HG03095 (cell line): ENCODE data around the gene RNF130.
"Not testable (repeated sequence)": the region's sequence is repeated elsewhere in the genome, so short reads cannot be mapped to it uniquely, and the experiment has no call there.

Experiments
- ATAC-seq: cut with Tn5 transposase; IDR thresholded peaks from one replicate; pipeline ENCODE4 v1.9.1; 2021; ENCODE audit warnings: moderate library complexity; ENCODE audit not compliant: unreplicated experiment

Gene RNF130

GRCh38 chr5:180026320-180026719 is 45.2 kb downstream of the RNF130 start:
- ATAC-seq = no peak

- ATAC-seq = no peak
Observed at GRCh38 chr5:180021900-180022299, 49.7 kb downstream of the RNF130 start.

GRCh38 chr5:180020176-180020575 is 51.4 kb downstream of the RNF130 start:
- no peak for ATAC-seq

GRCh38 chr5:180018347-180019060 is 53.1 kb downstream of the RNF130 start:
- no peak for ATAC-seq

- not testable (repeated sequence) for ATAC-seq
Observed at GRCh38 chr5:180015523-180015922, 56.0 kb downstream of the RNF130 start.

GRCh38 chr5:180013678-180014077 is 57.9 kb downstream of the RNF130 start:
- no peak for ATAC-seq

GRCh38 chr5:180012316-180012715 is 59.2 kb downstream of the RNF130 start:
- ATAC-seq = no peak

- no peak for ATAC-seq
Observed at GRCh38 chr5:180010636-180011035, 60.9 kb downstream of the RNF130 start.

- no peak for ATAC-seq
Observed at GRCh38 chr5:180009581-180009980, 62.0 kb downstream of the RNF130 start.

- ATAC-seq = no peak
Observed at GRCh38 chr5:180008433-180008832, 63.1 kb downstream of the RNF130 start.

GRCh38 chr5:180007582-180007981 is 64.0 kb downstream of the RNF130 start:
- no peak for ATAC-seq

- ATAC-seq = no peak
Observed at GRCh38 chr5:180006141-180006540, 65.4 kb downstream of the RNF130 start.

GRCh38 chr5:180003127-180003526 is 68.4 kb downstream of the RNF130 start:
- ATAC-seq = no peak

GRCh38 chr5:180001742-180002141 is 69.8 kb downstream of the RNF130 start:
- no peak for ATAC-seq

GRCh38 chr5:180001136-180001535 is 70.4 kb downstream of the RNF130 start:
- ATAC-seq = no peak

GRCh38 chr5:179998485-179998884 is 73.1 kb downstream of the RNF130 start:
- ATAC-seq = no peak

GRCh38 chr5:179994583-179995323 is 76.8 kb downstream of the RNF130 start:
- ATAC-seq = no peak

- ATAC-seq = not testable (repeated sequence)
Observed at GRCh38 chr5:179992855-179993254, 78.7 kb downstream of the RNF130 start.

GRCh38 chr5:179991106-179991505 is 80.5 kb downstream of the RNF130 start:
- no peak for ATAC-seq

- not testable (repeated sequence) for ATAC-seq
Observed at GRCh38 chr5:179990525-179990924, 81.0 kb downstream of the RNF130 start.

- ATAC-seq = no peak
Observed at GRCh38 chr5:179986328-179986727, 85.2 kb downstream of the RNF130 start.

GRCh38 chr5:179981636-179982035 is 89.9 kb downstream of the RNF130 start:
- ATAC-seq = no peak
